ENCODE results near the gene MCIDAS. TPM values are rescaled to one million over a fixed set of nuclear protein-coding genes. Genes with fewer than 3 reads are reported as not detected.
A peak's percentile ranks its signal among the peaks of the same experiment; 100 is the strongest.

MCIDAS gene
- total RNA-seq, 1 experiment from 2014 or later, result 2.0 TPM

- peaks cover 13% of the 10 kb centered on the region for H3K4me1 Mint-ChIP-seq (ENCODE audit: low read depth, unreplicated experiment)
- peaks cover 6% of the 10 kb centered on the region for H3K36me3 Mint-ChIP-seq (ENCODE audit: insufficient read depth, unreplicated experiment)
- BruUV-seq (replicated peaks), result no TSS peak
- Histone ChIP-seq H3K27me3 (replicated peaks; ENCODE audit: control insufficient read depth, insufficient read depth, low read length) (peaks cover 3% of the 10 kb centered on the region), H3K4me1 (peaks cover 11% of the 10 kb centered on the region), H3K36me3 (ENCODE audit: control insufficient read depth, insufficient read depth, low read length) (no peaks in the 10 kb centered on the region), H3K9me3 (no peaks in the 10 kb centered on the region), H3K4me3 (ENCODE audit: low read depth, low read length) (peak overlapping the region; percentile 31)
- H3K27me3 Mint-ChIP-seq (ENCODE audit: insufficient read depth, unreplicated experiment), result peaks cover 22% of the 10 kb centered on the region
- POLR2A ChIA-PET, result no interaction called here
- no peak overlapping the region for H3K27ac Mint-ChIP-seq (ENCODE audit: unreplicated experiment)
- CTCF ChIA-PET, result interaction anchor here (0.6 to 1.4 kb wide), 5 partner anchors 11 to 545 kb away, joined by 3 to 8 read pairs (median 4); partner anchors contain the start of gene GPX8
- TF ChIP-seq, protein P1, sequence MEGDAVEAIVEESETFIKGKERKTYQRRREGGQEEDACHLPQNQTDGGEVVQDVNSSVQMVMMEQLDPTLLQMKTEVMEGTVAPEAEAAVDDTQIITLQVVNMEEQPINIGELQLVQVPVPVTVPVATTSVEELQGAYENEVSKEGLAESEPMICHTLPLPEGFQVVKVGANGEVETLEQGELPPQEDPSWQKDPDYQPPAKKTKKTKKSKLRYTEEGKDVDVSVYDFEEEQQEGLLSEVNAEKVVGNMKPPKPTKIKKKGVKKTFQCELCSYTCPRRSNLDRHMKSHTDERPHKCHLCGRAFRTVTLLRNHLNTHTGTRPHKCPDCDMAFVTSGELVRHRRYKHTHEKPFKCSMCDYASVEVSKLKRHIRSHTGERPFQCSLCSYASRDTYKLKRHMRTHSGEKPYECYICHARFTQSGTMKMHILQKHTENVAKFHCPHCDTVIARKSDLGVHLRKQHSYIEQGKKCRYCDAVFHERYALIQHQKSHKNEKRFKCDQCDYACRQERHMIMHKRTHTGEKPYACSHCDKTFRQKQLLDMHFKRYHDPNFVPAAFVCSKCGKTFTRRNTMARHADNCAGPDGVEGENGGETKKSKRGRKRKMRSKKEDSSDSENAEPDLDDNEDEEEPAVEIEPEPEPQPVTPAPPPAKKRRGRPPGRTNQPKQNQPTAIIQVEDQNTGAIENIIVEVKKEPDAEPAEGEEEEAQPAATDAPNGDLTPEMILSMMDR (IDR thresholded peaks at IDR 0.05; ENCODE audit: insufficient read depth in 1 of 2, low read depth in 1 of 2, low read length in 1 of 2, severe bottlenecking in 1 of 2, unreplicated experiment in 1 of 2), result no peak
- H3K9me3 Mint-ChIP-seq (ENCODE audit: unreplicated experiment), result no peaks in the 10 kb centered on the region
- intact Hi-C loops (cut with micrococcal nuclease; ENCODE audit: unreplicated experiment), result loop anchor here (10.0 kb wide), 1 partner anchor 229 kb away; no protein-coding TSS in a partner anchor
- H3K4me3 Mint-ChIP-seq (ENCODE audit: unreplicated experiment), result peak overlapping the region; percentile 78
- DNase-seq, result no peak
Measured at GRCh38 chr5:55175781-55176175, 51.3 kb downstream of the MCIDAS start.

DNA sequence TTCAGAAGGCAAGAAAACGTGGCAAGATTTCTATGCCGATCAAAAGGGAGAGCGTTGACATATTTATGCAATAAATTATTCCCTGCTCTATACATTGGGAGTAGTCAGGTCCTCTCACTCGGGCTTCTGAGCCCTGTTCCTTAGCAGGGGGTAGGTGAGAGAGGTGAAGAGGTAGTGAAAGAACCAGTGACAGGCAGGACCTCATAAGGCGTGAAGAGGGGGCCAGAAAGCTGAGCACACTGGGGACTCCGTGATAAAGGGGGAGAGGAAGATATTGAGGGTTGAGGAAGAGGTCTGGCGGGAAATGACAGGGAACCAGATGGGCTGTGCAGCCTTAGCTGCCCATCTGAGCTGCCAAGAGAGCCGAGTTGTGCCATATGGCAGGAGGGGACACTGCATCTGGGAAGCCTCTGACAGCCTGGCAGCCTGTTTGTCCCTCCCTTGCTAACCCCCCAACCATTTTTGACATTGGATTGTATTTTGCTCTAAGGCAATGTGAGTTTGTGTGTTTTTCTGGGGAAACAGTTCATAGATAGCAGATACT lies 53.4 kb downstream of the MCIDAS start:
- no peaks in the 10 kb centered on the region for H3K9me3 ChIP-seq
- TF ChIP-seq, protein P1 (IDR thresholded peaks at IDR 0.05; ENCODE audit: insufficient read depth in 1 of 2, low read depth in 1 of 2, low read length in 1 of 2, severe bottlenecking in 1 of 2, unreplicated experiment in 1 of 2), result no peak
- ChIA-PET CTCF (interaction anchor here (1.5 kb wide), 1 partner anchor 60 kb away, joined by 4 read pairs; no protein-coding TSS in a partner anchor), POLR2A (no interaction called here)
- BruUV-seq (replicated peaks), result no TSS peak
- DNase-seq, result no peak
- Mint-ChIP-seq H3K9me3 (ENCODE audit: unreplicated experiment) (no peaks in the 10 kb centered on the region), H3K36me3 (ENCODE audit: insufficient read depth, unreplicated experiment) (peaks cover 6% of the 10 kb centered on the region), H3K4me1 (ENCODE audit: low read depth, unreplicated experiment) (peaks cover 13% of the 10 kb centered on the region), H3K27ac (ENCODE audit: unreplicated experiment) (no peak overlapping the region), H3K4me3 (ENCODE audit: unreplicated experiment) (peak overlapping the region; percentile 89), H3K27me3 (ENCODE audit: insufficient read depth, unreplicated experiment) (peaks cover 22% of the 10 kb centered on the region)
- H3K27me3 ChIP-seq (replicated peaks; ENCODE audit: control insufficient read depth, insufficient read depth, low read length), result peaks cover 3% of the 10 kb centered on the region
- H3K4me1 ChIP-seq, result peaks cover 11% of the 10 kb centered on the region
- peak overlapping the region; percentile 41 for H3K4me3 ChIP-seq (ENCODE audit: low read depth, low read length)
- intact Hi-C loops (cut with micrococcal nuclease; ENCODE audit: unreplicated experiment), result loop anchor here (1.0 to 10.0 kb wide), 3 partner anchors 14 to 231 kb away; partner anchors contain the start of genes DHX29 and MTREX
- no peaks in the 10 kb centered on the region for H3K36me3 ChIP-seq (ENCODE audit: control insufficient read depth, insufficient read depth, low read length)

GRCh38 chr5:55172937-55173686 lies 54.0 kb downstream of the MCIDAS start, which contains the start of gene CDC20B:
Gene CDC20B, minus strand, starts transcription at chr5:55173177. Its CDS starts 177 bp downstream, at chr5:55173000.
- intact Hi-C loops (cut with micrococcal nuclease; ENCODE audit: unreplicated experiment), result loop anchor here (1.0 to 10.0 kb wide), 6 partner anchors 14 to 518 kb away; partner anchors contain the start of genes DHX29 and MTREX
- Mint-ChIP-seq H3K27me3 (ENCODE audit: insufficient read depth, unreplicated experiment) (peaks cover 18% of the 10 kb centered on the region), H3K27ac (ENCODE audit: unreplicated experiment) (no peak within 1 kb of the TSS), H3K4me1 (ENCODE audit: low read depth, unreplicated experiment) (peaks cover 13% of the 10 kb centered on the region), H3K9me3 (ENCODE audit: unreplicated experiment) (no peaks in the 10 kb centered on the region), H3K36me3 (ENCODE audit: insufficient read depth, unreplicated experiment) (peaks cover 6% of the 10 kb centered on the region), H3K4me3 (ENCODE audit: unreplicated experiment) (peak within 1 kb of the TSS; percentile 89)
- CTCF ChIA-PET, result interaction anchor here (1.5 kb wide), 1 partner anchor 61 kb away, joined by 4 read pairs; no protein-coding TSS in a partner anchor
- Histone ChIP-seq H3K4me1 (peaks cover 11% of the 10 kb centered on the region), H3K4me3 (ENCODE audit: low read depth, low read length) (peak within 1 kb of the TSS; percentile 50), H3K9me3 (no peaks in the 10 kb centered on the region), H3K36me3 (ENCODE audit: control insufficient read depth, insufficient read depth, low read length) (no peaks in the 10 kb centered on the region), H3K27me3 (replicated peaks; ENCODE audit: control insufficient read depth, insufficient read depth, low read length) (peaks cover 3% of the 10 kb centered on the region)
- TF ChIP-seq, protein P1 (IDR thresholded peaks at IDR 0.05; ENCODE audit: insufficient read depth in 1 of 2, low read depth in 1 of 2, low read length in 1 of 2, severe bottlenecking in 1 of 2, unreplicated experiment in 1 of 2), result no peak
- POLR2A ChIA-PET, result no interaction called here
- BruUV-seq (replicated peaks), result no TSS peak
- peak; percentile 58 to 83 for DNase-seq
